Stimulated activated effector memory CD8-positive, alpha-beta T cell treated with anti-CD3 and anti-CD28 coated beads, Interleukin-12 subunit alpha, Interleukin-12 subunit beta, amount 100 ng/mL, for 72 hours (primary cell): ENCODE measurements around the gene ZC3HAV1L.
"Not testable (repeated sequence)": the region's sequence is repeated elsewhere in the genome, so short reads cannot be mapped to it uniquely, and the experiment has no call there.

Experiments used
- ATAC-seq: fragments of 150-1000 bp; cut with Tn5 transposase; 2 replicates; pipeline ENCODE4 v1.10.0; 2021
- DNase-seq, 2 donors: peaks; one replicate each; pipeline ENCODE4 v3.0.0; 2021 to 2022; ENCODE audit warnings: low spot score in 2 of 2
- H3K27ac Mint-ChIP-seq: one replicate; pipeline ENCODE4 v1.8.0; 2022; ENCODE audit warnings: mild to moderate bottlenecking, mixed read lengths
- H3K36me3 Mint-ChIP-seq: one replicate; pipeline ENCODE4 v1.8.0; 2022; ENCODE audit warnings: mild to moderate bottlenecking, mixed read lengths
- H3K4me1 Mint-ChIP-seq: one replicate; pipeline ENCODE4 v1.8.0; 2022; ENCODE audit warnings: mixed read lengths
- H3K4me3 Mint-ChIP-seq: one replicate; pipeline ENCODE4 v1.8.0; 2022; ENCODE audit warnings: mild to moderate bottlenecking, mixed read lengths
- H3K9me3 Mint-ChIP-seq: one replicate; pipeline ENCODE4 v1.8.0; 2022; ENCODE audit warnings: mixed read lengths

ZC3HAV1L gene, protein sequence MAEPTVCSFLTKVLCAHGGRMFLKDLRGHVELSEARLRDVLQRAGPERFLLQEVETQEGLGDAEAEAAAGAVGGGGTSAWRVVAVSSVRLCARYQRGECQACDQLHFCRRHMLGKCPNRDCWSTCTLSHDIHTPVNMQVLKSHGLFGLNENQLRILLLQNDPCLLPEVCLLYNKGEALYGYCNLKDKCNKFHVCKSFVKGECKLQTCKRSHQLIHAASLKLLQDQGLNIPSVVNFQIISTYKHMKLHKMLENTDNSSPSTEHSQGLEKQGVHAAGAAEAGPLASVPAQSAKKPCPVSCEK

DNA sequence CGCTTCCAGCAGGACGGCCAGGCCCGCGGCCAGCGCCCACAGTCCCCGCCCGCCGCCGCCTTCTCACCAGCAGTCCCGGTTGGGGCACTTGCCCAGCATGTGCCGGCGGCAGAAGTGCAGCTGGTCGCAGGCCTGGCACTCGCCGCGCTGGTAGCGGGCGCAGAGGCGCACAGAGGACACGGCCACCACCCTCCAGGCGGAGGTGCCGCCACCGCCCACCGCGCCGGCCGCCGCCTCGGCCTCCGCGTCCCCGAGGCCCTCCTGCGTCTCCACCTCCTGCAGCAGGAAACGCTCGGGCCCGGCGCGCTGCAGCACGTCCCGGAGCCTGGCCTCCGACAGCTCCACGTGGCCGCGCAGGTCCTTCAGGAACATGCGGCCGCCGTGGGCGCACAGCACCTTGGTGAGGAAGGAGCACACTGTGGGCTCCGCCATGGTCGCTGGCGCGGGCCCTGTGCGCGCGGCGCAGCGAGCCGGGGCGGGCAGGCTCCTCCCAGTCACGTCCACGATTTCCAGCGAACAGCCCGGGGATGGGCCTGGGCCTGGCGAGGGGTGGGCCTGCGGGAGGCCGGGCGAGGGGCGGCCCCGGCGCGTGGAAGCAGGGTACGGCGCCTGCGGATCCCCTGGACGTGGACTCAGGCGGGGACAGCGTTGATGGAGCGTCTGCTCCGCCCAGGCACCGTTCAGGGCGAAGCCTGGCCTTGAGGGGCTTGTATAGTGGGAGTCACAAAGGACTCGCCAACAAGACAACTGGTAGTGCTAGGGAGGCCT, at the start of gene ZC3HAV1L:
Gene ZC3HAV1L, minus strand, starts transcription at position 457 of the 768 bp plus-strand sequence. Its CDS starts 25 bp downstream, at position 432.
- peaks cover 37% of the 10 kb centered on the region for H3K36me3 Mint-ChIP-seq
- peak; percentile 93 for ATAC-seq
- no peaks in the 10 kb centered on the region for H3K9me3 Mint-ChIP-seq
- DNase-seq: peak; percentile 54 to 78
- peak within 1 kb of the TSS; percentile 75 for H3K4me3 Mint-ChIP-seq
- H3K4me1 Mint-ChIP-seq: peaks cover 37% of the 10 kb centered on the region
- peak within 1 kb of the TSS; percentile 83 for H3K27ac Mint-ChIP-seq

DNA sequence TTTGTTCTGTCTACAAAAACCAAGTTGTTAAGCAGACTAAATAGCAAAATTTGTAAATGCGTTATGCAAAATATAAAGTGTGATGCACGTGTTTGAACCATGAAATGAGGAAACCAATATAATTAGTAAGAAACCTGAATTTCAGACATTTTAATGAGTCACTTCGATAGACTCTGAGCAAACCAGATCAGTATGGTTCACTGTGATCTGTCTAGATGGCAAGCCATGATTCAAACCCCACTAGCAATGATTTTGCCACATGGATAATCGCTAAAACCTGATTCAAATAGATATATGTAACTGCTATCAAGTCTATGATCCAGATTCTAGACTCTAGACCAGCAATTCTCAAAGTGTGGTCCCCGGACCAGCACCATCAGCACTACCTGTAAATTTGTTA, 48.9 kb upstream of the ZC3HAV1L start:
- Mint-ChIP-seq H3K4me3 (peak overlapping the region; percentile 38), H3K27ac (peak overlapping the region; percentile 87), H3K9me3 (peaks cover 8% of the 10 kb centered on the region), H3K36me3 (peaks cover 100% of the 10 kb centered on the region), H3K4me1 (peaks cover 73% of the 10 kb centered on the region)
- ATAC-seq: peak; percentile 74
- DNase-seq: no peak

- Mint-ChIP-seq H3K27ac (no peak overlapping the region), H3K4me3 (no peak overlapping the region), H3K9me3 (no peaks in the 10 kb centered on the region), H3K36me3 (peaks cover 100% of the 10 kb centered on the region), H3K4me1 (peaks cover 68% of the 10 kb centered on the region)
- no peak for DNase-seq
- no peak for ATAC-seq
Observed at GRCh38 chr7:139081584-139081983, 45.7 kb upstream of the ZC3HAV1L start.

DNA sequence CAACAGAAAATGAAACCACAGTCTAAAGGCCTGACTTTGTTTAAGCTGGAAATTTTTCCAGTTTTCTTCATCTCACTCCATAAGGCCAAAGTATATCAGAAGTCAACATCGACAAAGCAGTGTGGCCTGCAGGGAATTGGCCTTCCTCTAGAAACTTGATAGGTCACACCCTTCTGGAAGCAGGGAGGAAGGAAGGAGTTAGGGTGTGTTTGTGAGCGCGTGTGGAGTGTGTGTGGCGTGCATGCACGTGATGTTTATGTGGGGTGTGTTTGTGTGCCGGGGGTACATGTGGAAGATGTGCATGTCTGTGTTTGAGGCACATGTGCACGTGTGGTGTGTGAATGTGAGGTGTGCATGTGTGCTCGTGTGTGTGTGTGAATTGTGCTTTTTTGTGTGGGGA, 45.1 kb upstream of the ZC3HAV1L start:
- DNase-seq: no peak
- H3K4me1 Mint-ChIP-seq: peaks cover 61% of the 10 kb centered on the region
- H3K27ac Mint-ChIP-seq: peak overlapping the region; percentile 75
- H3K9me3 Mint-ChIP-seq: no peaks in the 10 kb centered on the region
- ATAC-seq: no peak
- peaks cover 100% of the 10 kb centered on the region for H3K36me3 Mint-ChIP-seq
- H3K4me3 Mint-ChIP-seq: peak overlapping the region; percentile 1

GRCh38 chr7:139079861-139080260, 44.0 kb upstream of the ZC3HAV1L start:
- ATAC-seq (no peak), DNase-seq (no peak)
- Mint-ChIP-seq H3K27ac (peak overlapping the region; percentile 75), H3K36me3 (peaks cover 100% of the 10 kb centered on the region), H3K9me3 (no peaks in the 10 kb centered on the region), H3K4me3 (no peak overlapping the region), H3K4me1 (peaks cover 51% of the 10 kb centered on the region)

DNA sequence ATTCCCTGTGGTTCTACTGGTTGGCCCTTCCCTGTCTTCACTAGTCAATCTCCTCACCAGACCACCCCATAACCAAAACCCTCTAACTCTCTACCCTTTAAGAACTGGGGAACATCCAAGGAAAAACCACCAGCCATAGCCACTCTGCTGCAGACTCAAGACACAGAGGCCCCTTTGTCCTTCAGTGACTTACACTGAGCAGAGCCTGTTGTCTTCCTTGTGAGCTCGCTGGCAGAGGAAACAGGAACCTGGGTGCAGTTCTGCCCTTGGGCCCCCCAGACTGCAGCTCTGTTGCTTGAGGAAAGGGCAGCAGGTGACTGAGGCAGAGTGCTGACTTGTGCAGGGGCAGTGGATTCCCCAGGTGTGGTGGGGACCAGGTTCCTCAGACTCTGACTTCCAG, 43.1 kb upstream of the ZC3HAV1L start:
- Mint-ChIP-seq H3K27ac (peak overlapping the region; percentile 75), H3K9me3 (no peaks in the 10 kb centered on the region), H3K36me3 (peaks cover 100% of the 10 kb centered on the region), H3K4me1 (peaks cover 43% of the 10 kb centered on the region), H3K4me3 (no peak overlapping the region)
- ATAC-seq (no peak), DNase-seq (no peak)

DNA sequence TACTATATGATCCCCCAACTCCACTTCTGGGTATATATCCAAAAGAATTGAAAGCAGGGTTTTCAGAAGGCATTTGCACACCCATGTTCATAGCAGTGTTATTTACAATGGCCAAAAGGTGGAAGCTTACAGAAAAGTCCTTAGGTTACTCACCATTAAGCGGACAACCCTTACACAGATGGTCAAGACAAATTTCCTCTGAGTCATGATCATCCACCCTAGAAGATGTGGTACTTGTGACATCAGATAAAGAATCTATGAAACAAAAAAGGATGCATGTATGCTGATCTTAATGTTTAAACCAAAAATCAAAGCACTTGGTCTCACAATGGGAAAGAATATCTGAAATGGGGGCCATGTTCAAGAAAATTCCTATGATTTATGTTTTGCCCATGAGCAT, 42.6 kb upstream of the ZC3HAV1L start:
- ATAC-seq (no peak), DNase-seq (no peak)
- H3K4me1 Mint-ChIP-seq: peaks cover 42% of the 10 kb centered on the region
- peaks cover 100% of the 10 kb centered on the region for H3K36me3 Mint-ChIP-seq
- peak overlapping the region; percentile 75 for H3K27ac Mint-ChIP-seq
- H3K9me3 Mint-ChIP-seq: no peaks in the 10 kb centered on the region
- H3K4me3 Mint-ChIP-seq: no peak overlapping the region

DNA sequence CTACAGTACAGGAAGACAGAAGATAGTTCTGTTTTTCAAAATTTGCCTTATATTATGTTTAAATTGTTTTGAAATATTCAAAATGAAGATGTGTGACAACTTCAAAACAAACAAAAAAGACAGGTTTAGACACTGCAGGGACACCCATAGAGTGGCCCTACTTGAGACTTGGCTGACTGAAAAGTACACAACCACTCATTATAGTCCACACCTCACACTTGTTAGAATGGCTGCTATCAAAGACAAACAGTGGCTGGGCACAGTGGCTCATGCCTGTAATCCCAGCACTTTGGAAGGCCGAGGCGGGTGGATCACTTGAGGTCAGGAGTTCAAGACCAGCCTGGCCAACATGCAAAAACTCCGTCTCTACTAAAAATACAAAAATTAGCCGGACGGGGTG, 41.9 kb upstream of the ZC3HAV1L start:
- Mint-ChIP-seq H3K36me3 (peaks cover 100% of the 10 kb centered on the region), H3K27ac (peak overlapping the region; percentile 61), H3K4me1 (peaks cover 45% of the 10 kb centered on the region)
- not testable (repeated sequence) for H3K4me3 Mint-ChIP-seq, ATAC-seq, H3K9me3 Mint-ChIP-seq, DNase-seq

GRCh38 chr7:139075871-139076686, 40.2 kb upstream of the ZC3HAV1L start:
- Mint-ChIP-seq H3K36me3 (peaks cover 100% of the 10 kb centered on the region), H3K9me3 (no peaks in the 10 kb centered on the region), H3K27ac (no peak overlapping the region), H3K4me1 (peaks cover 56% of the 10 kb centered on the region), H3K4me3 (no peak overlapping the region)
- ATAC-seq (no peak), DNase-seq (no peak)

DNA sequence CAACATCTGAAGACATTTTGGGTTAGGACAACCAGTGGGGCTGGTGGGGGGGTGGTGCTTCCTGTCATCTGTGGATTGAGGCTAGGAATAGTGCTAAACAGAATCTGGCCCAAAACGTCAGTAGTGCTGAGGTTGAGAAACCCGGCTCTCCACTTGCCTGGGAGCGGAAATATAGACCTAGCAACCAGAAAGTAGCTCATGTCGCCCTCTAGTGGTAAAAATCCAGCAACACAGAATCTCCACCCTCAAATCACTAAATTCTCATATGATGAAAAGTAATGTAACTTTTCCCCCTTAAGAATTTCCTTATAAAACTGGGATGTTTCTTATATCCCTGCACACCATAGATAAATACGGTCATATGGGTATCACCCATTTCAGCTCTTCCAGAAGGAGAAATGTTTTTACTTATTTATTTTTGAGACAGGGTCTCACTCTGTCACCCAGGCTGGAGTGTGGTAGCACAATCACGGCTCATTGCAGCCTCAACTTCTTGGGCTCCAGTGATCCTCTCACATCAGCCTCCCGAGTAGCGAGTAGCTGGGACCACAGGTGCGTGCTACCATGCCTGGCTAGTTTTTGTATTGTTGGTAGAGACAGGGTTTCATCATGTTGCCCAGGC, 39.3 kb upstream of the ZC3HAV1L start:
- Mint-ChIP-seq H3K9me3 (no peaks in the 10 kb centered on the region), H3K36me3 (peaks cover 100% of the 10 kb centered on the region), H3K4me3 (no peak overlapping the region), H3K27ac (peak overlapping the region; percentile 63), H3K4me1 (peaks cover 47% of the 10 kb centered on the region)
- DNase-seq (peak; percentile 38 to 79), ATAC-seq (peak; percentile 87)

DNA sequence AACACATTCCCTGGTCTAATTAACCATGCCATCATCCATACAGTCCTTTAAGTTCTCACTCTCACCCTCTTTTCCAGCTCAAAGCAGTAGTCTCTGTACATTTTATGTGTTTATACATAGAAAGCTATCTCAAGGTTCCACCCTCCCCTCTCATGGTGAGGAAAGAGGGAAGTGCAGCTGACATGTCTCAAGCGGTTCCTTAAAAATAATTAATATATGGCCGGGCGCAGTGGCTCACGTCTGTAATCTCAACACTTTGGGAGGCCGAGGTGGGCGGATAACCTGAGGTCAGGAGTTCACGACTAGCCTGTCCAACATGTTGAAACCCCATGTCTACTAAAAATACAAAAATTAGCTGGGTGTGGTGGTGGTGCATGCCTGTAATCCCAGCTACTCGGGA, 37.0 kb upstream of the ZC3HAV1L start:
- no peak for DNase-seq
- Mint-ChIP-seq H3K9me3 (no peaks in the 10 kb centered on the region), H3K27ac (peak overlapping the region; percentile 80), H3K36me3 (peaks cover 100% of the 10 kb centered on the region), H3K4me3 (peak overlapping the region; percentile 47), H3K4me1 (peaks cover 31% of the 10 kb centered on the region)
- no peak for ATAC-seq

DNA sequence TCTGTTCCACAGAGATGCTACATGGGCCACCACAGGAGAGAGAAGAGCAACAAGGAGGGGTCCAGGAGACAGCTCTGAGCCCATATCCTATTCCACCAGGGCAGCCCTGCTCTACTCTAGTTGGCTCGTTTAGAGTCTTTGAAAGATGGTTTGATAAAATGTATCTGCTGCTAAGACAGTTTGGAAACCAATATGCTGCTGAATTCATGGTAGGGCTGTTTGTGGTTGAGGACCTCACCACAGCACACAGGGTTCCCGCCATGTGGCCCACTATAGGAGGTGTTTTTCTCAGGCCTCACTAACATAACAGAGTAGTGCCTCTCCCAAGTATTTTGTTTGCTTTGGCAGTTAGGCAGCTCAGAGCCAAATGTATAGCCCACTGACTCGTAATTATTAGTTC, 35.8 kb upstream of the ZC3HAV1L start:
- peak overlapping the region; percentile 47 for H3K4me3 Mint-ChIP-seq
- H3K4me1 Mint-ChIP-seq: peaks cover 31% of the 10 kb centered on the region
- ATAC-seq (peak; percentile 60), DNase-seq (no peak)
- H3K9me3 Mint-ChIP-seq: no peaks in the 10 kb centered on the region
- peaks cover 100% of the 10 kb centered on the region for H3K36me3 Mint-ChIP-seq
- peak overlapping the region; percentile 80 for H3K27ac Mint-ChIP-seq

GRCh38 chr7:139068544-139069399, 32.9 kb upstream of the ZC3HAV1L start:
- Mint-ChIP-seq H3K4me1 (peaks cover 46% of the 10 kb centered on the region), H3K4me3 (no peak overlapping the region)
- ATAC-seq: peak; percentile 51

DNA sequence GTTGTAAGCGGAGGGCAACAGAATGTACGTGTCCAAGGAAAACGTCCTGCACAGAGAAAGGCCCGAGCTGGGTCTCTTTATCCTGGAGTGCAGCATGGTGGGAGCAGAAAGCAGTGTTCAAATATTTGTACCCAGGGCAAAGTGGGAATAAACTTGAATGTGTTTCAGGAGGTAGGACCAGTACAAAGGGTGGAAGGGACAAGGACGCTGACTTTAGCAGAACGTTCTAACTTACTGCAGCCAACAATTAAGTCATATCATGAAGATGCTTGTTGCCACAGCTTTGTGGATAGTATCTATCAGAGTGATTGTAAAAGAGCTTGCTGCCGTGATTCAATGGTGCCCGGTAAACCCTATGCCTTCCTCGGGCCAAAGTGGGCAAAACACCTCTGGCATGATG, 30.5 kb upstream of the ZC3HAV1L start:
- peaks cover 100% of the 10 kb centered on the region for H3K36me3 Mint-ChIP-seq
- ATAC-seq (no peak), DNase-seq (no peak)
- H3K4me1 Mint-ChIP-seq: peaks cover 45% of the 10 kb centered on the region
- peak overlapping the region; percentile 83 for H3K27ac Mint-ChIP-seq
- H3K4me3 Mint-ChIP-seq: no peak overlapping the region
- H3K9me3 Mint-ChIP-seq: no peaks in the 10 kb centered on the region

More at GRCh38 chr7:139068544-139069399, 32.9 kb upstream of the ZC3HAV1L start:
- Mint-ChIP-seq H3K9me3 (no peaks in the 10 kb centered on the region), H3K27ac (peak overlapping the region; percentile 79), H3K36me3 (peaks cover 100% of the 10 kb centered on the region)
- no peak for DNase-seq
